ENCODE measurements around the gene ACTN1. TPM values are rescaled to one million over a fixed set of nuclear protein-coding genes. Genes with fewer than 3 reads are reported as not detected.

Gene ACTN1
- total and polyA plus RNA-seq, 2 of the 8 experiments (the other 6 are each of a cell fraction or from before 2014, with no cell fraction given) = 236 to 262 TPM

DNA sequence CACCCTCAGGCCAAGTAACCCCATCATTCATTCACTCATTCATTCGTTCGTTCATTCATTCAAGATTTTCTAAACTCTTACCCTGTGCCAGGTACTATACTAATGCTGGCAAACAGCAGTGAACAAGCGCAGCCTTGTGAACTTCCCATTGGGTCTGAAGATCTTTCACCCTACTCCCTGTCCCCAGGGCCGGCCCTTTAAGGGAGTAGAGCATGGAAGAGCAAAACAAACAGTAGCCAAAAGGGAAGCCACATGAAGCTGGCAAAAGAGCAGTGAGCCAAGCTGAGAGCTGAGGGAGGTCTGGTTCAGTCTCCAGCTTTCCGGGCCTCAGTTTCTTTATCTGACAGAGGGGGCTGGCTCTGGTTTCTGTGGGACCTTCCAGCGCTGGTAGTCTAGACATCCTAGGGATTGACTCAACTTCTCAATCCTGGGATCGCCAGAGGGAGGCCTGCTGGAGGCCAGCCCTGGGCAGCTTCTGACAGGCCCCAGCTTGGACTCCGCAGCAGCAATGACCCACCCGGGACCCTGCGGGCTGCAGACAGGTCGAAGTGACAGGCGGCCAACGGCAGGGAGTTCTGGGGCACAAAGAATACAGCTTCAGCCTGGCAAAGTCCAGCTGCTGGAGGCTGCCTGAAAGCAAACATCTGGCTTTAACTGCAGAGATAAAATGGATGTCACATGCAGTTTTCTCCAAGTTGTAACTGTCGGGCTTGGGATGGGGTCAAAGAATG, 27.1 kb downstream of the ACTN1 start (continued):
- TF ChIP-seq CTCF (IDR thresholded peaks at IDR 0.05; ENCODE audit: control extremely low read depth in 1 of 3, insufficient read depth in 1 of 3, low read depth in 1 of 3, low read length in 3 of 3) (no peak), NRF1 (IDR thresholded peaks at IDR 0.05; ENCODE audit: low read depth, low read length) (no peak), YY1 (IDR thresholded peaks at IDR 0.05; ENCODE audit: low read depth, low read length) (no peak), ZNF274 (IDR thresholded peaks at IDR 0.05; ENCODE audit: borderline replicate concordance, extremely low read depth, low read length) (no peak)

All from H1 (cell line).